ENCODE data around the gene AGPAT2. TPM values are rescaled to one million over a fixed set of nuclear protein-coding genes. Genes with fewer than 3 reads are reported as not detected.
"Not testable (repeated sequence)": the region's sequence is repeated elsewhere in the genome, so short reads cannot be mapped to it uniquely, and the experiment has no call there.

AGPAT2 gene
- polyA plus RNA-seq, 10 donors = 7.2 to 15.7 (median 11.3) TPM

DNA sequence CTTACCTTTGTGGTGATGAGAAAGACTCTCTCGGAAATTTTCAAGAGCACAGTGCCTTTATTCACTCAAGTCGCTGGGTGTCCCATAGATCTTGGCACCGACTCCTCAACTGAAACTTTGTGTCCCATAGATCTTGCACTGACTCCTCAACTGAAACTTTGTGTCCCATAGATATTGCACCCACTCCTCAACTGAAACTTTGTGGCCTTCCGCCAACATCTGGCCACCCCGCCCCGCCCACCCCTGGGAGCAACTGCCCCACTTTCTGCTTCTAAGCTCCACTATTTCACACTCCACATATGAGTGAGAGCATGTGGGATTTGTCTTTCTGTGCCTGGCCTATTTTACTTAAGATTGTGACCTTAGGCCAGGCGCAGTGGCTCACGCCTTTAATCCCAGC, 37.2 kb downstream of the AGPAT2 start:
- DNase-seq = no peak

DNA sequence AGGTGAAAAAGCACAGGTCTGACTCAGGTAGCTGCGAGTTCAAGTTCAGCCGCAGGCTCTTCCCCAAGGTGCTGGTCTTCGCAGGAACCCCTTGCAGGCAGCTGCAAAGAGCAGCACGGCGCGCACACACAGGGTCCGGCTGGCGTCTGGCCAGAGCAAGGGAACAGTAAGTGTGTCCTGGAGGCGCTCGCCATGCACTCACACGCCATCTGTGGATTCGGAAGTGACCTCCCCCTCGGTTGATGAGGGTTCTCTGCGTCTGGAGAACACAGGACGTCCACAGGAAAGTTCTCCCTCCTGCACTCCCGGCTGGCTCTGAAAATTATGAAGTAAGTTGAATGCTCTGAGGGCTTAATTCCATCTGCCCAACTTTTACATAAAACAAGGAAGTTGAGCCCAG, 38.5 kb downstream of the AGPAT2 start:
- peak in 1 of 3 donors; percentile 67 for DNase-seq

DNA sequence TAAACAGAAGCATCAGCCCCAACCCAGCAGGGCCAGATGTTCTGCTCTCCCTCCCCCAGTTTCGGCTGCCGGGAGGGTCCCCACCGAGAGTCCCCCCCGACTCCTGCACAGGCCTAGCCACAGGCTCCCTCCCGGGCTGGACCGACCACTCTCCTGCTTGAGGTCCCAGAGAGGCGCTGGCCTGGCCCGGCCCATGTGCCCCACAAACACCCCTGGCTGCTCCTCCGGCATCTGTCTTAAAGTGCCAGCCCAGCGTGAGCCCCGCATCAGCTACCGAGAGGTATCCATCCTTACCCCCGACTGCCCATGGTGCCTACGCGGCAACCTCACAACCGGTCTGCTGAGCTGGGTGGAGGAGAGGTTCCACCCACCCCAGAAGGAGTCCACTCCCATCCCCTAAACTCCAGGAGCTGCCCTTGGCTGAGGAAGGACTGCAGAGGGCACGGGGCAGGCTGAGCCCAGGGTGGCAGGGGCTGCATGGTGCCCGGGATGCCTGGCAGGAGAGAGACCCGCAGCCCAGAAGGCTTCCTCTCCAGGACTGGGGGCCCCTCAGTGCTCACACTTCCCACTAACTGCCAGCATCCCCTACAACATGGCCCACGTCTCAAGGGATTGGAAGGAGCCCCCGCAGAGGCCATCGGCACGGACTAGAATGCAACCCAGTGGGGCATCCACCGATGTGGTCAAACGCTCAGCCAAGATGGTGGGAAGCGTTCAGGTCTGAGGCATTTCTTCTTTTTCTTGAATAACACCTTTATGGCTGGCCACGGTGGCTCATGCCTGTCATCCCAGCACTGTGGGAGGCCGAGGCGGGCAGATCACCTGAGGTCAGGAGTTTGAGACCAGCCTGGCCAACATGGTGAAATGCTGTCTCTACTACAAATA, 40.2 kb downstream of the AGPAT2 start:
- DNase-seq = no peak

DNA sequence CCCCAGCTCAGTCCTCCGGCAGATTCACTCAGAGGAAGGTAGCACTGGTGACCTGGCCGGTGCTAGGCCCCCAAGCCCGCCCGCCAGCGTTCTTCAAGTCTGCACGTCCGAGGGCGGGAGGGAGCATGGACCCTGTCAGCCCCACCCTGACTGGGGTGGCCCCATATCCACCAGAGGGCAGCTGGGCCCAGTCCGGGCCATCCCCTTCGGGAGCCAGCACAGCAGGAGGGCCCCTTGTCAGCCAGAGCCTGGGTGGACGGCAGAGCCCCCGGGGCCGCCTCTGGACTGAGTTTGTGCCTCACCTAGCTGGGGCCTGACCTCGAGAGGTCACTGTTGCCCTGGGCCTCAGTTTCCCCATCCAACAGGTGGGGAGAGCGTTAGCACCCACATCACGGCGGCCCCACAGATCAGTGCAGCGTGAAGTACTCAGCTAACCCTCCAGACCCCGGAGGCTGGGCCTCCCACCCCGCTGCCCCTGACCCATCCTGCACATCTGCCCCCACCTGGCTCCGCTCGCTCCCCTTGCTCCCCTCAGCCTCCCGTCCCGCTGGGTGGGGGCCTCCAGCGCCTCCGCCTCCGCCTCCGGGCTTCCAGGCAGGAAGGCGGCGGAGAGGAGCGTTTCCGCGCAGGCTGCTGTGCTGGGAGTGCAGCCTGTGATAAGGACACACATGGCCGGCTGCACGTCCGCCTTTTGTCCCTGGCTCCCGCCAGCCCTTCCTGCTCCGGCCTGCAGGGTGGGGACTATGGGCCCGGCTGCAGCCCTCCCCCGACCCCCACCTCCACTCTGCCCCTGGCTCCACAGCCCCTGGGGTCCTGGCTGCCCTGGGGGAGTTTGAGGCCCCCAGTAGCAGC, 41.1 kb downstream of the AGPAT2 start:
- DNase-seq = peak in 2 of 3 donors; percentile 57 to 90

DNA sequence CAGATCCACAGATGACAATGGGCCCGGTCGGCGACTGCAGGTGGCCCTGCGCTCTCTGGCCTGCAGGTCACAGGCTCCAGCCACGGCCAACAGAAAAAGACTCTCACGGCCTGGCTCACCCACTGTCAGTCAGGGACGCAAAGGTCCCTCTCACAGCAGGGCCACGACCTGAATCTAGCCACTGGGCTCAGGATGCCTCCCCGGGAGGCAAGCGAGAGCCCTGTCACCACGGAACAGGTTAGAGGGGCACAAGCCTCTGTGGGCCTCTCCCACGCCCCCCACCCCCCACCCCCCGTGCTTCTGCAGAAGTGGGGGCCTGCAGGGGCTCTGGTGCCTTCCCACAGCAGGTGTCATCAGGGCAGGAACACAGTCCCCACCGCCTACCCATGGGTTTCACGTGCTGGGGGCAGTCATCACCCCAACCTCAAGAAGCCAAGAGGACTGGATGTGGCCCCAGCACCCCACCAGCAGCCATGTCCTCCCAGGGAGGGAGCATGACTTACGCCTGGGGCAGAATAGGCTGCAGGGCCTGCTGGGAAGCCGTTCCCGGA, 41.8 kb downstream of the AGPAT2 start:
- DNase-seq = no peak

DNA sequence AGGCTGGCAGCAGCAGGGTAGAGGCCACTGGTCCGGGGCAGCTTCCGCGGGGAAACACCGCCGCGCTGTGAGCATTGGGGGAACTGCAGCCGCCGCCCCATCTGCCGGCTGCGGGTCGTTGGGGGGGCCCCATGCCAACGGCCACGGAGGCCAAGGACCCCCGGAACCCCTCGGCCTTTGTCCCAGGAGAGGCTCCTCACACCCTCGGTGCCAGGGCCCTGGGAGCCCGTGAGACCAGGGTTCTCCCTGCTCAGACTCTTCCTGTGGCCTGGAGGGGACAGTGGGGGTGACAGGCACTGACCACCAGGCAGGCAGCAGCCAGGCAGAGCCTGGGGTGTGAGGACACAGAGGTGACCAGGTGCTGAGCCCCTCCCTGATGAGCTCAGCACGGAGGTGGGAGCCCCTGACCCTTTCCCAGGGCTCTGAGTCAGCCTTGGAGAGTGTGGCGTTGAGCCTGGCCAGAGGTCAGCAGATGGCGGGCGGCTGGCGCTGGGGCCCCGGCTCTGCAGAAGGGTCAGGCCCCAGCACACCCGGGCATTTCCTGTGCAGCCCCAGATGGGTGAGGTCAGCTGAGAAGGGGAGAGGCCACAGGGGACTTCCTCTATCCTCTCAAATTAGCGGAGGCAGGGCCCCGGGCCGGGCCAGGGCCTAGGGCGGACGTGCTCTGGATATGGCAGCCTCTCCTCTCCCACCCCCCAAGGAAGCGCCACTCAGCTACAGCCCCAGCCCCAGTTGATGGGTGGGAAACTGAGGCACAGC, 42.5 kb downstream of the AGPAT2 start:
- DNase-seq = peak in 1 of 3 donors; percentile 88

DNA sequence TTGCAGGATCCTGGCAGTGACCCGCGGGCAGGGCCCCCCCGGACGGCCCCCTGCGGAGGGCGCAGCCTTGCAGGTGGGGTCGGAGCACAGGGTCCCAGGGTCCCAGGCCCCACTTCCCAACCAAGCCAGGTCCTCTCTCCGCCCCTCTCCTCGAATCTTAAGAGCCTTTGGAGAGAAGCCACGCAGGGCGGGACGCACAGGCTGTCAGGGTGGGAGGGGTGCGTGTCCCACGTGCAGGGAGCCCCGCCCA, 43.0 kb downstream of the AGPAT2 start:
- DNase-seq = peak in 2 of 3 donors; percentile 43 to 73

DNA sequence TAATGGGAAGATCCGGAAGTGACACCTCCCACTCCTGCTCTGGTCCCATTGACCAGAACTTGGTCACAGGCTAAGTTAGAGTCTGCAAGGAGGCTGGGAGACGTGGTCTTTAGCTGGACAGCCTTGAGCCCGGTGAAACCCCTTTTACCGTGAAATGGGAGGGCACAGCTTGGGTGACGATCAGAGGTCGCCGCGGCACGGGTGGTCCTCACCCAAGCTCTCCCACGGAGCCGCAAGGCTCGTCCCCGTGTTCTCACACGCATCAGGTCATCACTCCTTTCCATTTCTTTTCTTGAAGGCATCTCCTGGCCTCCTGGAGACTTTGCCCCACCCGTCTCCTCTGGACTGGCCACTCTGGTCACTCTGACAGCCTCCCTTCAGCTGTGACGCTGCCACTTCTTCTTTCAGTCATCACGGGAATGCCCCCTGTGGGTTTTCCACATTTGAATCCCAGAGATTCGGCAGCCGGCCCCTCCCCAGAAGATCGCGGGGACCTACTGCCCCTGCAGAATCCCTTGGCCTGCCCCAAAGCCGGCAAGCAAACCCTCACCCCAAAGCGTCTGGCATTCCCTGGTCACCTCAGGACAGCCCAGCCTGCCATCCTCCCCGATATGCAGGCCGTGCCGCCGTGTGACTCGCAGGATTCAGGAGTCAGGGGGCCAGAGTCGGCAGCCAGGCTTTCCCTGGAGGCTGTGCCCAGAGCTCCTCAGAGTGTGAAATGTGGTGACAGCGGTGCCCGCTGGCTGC, 43.5 kb downstream of the AGPAT2 start:
- no peak for DNase-seq

DNA sequence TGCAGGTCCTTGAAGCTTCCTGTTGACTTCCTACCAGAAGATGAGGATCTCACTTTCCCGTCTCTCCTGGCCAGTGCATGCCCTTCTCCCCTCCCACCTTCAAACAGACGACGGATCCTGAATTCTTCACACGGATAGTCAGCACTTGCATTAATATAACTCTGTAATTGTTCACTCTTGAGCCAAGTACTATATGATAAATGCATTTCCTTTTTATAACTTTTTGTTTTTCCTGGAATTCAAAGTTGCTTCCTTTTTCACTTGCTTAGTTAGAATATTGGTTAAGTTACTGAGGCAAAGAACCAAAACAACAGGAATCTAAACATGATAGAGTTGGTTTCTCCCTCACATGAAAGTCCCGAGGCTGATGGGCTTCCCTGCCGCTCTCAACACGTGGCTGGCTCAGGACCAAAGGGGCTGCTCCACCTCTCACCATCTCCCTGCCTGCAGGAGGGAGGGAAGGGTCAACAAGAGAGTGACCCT, 44.8 kb downstream of the AGPAT2 start:
- DNase-seq = no peak

DNA sequence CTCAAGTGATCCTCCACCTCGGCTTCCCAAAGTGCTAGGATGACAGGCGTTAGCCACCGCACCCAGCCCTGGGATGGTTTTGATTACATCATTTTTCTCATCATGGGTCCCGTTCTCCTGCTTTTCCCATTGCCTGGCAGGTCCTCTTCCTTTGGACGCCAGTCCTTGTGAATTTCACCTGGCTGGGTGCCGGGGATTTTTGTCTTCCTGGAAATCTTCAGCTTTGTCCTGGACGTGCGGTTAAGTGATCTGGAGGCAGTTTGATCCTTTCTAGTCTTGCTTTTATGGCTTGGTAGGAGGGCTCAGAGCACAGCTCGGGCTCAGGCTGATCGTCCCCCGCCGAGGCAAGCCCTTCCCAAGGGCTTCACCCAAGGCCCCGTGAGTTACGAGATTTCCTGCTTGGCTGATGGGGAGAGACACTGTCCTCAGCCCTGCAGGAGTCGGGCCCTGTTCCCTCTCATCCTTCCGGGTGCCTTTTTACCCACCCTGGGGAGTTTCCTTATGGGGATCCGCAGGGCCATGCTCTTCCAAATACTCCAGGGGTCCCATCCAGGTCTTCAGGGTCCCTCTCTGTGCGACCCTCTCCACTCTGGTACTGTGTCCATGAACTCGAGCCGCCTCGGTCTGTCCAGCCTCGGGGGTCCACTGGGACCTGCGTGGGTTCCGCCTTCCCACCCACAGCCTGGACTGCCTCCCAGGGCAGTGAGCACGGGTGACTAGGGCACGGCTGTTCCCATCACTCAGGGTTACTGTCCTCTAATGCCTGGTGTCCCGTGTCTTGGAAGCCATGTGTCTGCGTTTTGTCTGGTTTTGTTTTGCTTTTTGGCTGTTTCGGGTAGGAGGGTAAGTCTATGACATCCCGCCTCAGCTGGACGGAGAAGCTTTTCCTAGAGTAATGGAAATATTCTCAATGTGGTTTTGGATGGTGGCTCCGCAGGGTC, 46.8 kb downstream of the AGPAT2 start:
- DNase-seq = peak; percentile 33 to 85 (median 67)

DNA sequence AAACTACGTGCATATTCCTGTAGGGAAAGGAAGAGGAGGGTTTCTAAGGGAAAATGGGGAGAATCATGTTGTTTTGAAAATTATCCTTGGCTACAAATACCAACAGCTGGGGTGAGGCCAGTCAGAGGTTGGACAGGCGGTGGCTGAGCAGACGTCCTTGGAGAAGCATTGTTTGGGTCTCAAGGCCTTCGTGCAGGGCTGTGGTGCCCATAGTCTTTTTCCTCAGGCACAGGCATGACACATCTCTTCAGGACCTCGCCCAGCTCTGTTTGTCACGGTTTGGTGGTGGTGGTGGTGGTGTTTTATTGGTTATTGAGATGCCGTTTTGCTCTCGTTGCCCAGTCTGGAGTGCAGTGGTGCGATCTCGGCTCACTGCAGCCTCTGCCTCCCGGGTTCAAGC, 52.4 kb downstream of the AGPAT2 start:
- DNase-seq = no peak

DNA sequence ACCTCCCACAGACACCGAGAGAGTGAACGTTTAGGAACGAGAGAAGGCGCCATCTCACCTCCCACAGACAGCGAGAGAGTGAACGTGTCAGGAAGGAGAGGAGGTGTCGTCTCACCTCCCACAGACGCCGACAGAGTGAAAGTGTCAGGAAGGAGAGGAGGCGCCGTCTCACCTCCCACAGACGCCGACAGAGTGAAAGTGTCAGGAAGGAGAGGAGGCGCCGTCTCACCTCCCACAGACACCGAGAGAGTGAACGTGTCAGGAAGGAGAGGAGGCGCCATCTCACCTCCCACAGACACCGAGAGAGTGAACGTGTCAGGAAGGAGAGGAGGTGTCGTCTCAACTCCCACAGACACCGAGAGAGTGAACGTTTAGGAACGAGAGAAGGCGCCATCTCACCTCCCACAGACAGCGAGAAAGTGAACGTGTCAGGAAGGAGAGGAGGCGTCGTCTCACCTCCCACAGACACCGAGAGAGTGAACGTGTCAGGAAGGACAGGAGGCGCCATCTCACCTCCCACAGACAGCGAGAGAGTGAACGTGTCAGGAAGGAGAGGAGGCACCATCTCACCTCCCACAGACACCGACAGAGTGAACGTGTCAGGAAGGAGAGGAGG, 54.7 kb downstream of the AGPAT2 start:
- peak in 1 of 3 donors; percentile 4 for DNase-seq

DNA sequence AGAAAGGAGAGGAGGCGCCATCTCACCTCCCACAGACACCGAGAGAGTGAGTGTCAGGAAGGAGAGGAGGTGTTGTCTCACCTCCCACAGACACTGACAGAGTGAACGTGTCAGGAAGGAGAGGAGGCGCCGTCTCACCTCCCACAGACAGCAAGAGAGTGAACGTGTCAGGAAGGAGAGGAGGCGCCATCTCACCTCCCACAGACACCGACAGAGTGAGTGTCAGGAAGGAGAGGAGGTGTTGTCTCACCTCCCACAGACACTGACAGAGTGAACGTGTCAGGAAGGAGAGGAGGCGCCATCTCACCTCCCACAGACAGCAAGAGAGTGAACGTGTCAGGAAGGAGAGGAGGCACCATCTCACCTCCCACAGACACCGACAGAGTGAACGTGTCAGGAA, 55.2 kb downstream of the AGPAT2 start:
- not testable (repeated sequence) for DNase-seq

DNA sequence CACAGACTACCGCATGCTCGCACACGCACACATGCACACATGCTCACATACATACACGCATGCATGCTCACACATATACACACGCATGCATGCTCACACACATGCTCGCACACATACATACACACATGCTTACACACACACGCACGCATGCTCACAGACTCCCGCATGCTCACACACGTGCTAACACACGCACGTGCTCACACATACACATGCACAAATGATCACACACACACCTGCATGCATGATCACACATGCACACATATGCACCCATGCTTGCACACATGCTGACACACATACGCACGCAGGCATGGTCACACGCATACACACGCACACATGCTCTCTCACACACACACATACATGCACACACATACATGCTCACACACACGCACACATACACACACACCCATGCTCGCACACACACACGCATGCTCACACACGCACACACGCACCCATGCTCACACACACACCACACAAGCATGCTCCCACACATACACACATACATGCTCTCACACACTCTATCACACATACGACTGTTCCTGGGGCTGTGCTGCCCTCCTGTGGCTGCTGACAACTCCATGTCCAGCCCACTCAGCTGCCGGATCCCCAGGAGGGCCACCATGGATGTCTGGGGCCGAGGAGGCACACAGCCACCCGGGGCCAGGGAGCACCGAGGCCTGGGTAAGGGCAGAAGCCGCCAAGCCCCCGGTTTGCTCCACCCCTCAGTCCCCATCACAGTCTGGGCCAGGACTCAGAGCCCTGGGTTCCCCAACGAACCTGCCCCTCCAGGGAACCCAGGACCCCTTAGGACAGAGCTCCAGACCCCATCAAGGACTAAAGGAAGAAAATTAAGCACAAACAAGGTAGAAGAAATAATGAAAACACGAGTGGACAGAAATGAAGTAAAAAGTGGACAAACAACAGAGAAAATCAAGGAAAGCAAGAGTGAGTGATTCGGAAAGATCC, 55.9 kb downstream of the AGPAT2 start:
- peak; percentile 69 to 89 (median 81) for DNase-seq

DNA sequence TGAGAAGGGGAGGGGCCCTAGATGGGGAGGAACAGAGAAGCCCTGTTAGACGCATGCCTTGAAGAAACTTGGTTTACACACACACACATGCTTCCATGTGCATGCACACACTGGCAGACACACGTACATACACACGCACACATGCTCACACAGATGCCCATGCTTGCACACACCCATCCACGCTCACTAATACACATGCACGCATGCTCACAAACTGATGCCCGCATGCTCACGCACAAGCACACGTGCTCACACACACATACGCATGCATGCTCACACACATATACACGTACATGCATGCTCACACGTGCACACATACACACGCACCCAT, 56.6 kb downstream of the AGPAT2 start:
- no peak for DNase-seq

DNA sequence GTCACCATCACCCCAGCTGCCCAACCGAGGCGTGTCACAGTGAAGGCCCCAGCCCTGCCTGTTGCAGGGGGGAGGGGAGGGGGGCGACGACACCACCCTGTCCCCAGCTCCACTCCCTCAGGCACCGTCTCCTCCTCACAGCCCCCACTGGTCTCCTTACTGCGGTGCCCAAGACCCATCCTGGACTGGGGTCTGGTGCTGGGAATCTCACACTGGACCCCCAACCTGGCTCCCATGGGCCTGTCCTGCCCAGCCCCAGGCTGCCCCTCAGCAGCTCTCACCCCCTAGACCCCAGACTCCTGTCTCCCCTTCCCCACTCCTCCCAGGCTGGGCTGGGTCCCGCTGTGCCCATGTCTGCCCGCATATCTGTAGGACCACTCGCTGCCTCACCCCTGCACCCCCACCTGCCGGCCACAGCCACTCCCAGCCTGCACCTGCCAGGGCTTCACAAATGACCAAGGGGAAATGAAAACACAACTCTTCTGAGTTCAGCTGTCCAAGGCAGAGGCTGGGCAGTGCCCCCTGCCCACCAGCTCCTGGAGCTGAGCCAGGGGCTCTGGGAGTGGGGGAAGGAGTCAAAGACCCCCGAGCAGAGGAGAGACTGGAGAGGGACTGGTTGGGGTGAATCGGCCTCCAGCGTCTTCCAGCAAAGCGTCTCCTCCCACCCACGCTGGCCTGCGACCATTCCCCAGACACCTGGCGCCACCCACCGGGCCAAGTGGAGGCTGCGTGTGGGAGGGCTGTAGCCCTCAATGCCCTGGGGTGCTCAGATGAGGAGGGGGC, 57.2 kb downstream of the AGPAT2 start:
- DNase-seq = peak in 1 of 3 donors; percentile 70

Measured in muscle of back (tissue), 11 donors.